ENCODE measurements around the gene PTPN20. TPM values are rescaled to one million over a fixed set of nuclear protein-coding genes. Genes with fewer than 3 reads are reported as not detected.

The PTPN20 gene
- total and polyA plus RNA-seq, 2 of the 4 experiments (the other 2 are of a cell fraction): 0.14 TPM; not detected in 1

GRCh38 chr10:47051741-47052238 is 140.6 kb downstream of the PTPN20 start:
- Histone ChIP-seq H3K23ac (ENCODE audit: low read depth, low read length) (no peak overlapping the region), H4K20me1 (ENCODE audit: insufficient read depth, low read length) (no peaks in the 10 kb centered on the region), H3K79me1 (ENCODE audit: low read depth in 1 of 2, low read length in 2 of 2) (no peaks in the 10 kb centered on the region), H3K4me3 (ENCODE audit: insufficient read depth, low read depth, low read length) (no peak overlapping the region), H3K4me1 (ENCODE audit: control insufficient read depth, insufficient read depth, low read length) (peaks cover 13% of the 10 kb centered on the region; the same call in 1 of the 2 replicates), H3K9ac (ENCODE audit: low read depth, low read length) (no peak overlapping the region), H3K14ac (replicated peaks; ENCODE audit: low read depth, low read length) (no peak overlapping the region), H2BK5ac (ENCODE audit: low read depth, low read length, poor library complexity, severe bottlenecking) (no peak overlapping the region), H2BK15ac (ENCODE audit: low read depth, low read length) (no peak overlapping the region), H3K18ac (ENCODE audit: low read depth, low read length) (no peak overlapping the region), H3K36me3 (ENCODE audit: control insufficient read depth, insufficient read depth, low read length) (no peaks in the 10 kb centered on the region), H3K27me3 (ENCODE audit: control insufficient read depth, insufficient read depth, low read length) (no peaks in the 10 kb centered on the region; the same call in 1 of the 2 replicates), H4K5ac (ENCODE audit: low read depth, low read length) (no peak overlapping the region), H3K9me3 (ENCODE audit: control insufficient read depth, insufficient read depth, low read length) (no peaks in the 10 kb centered on the region), H4K91ac (ENCODE audit: insufficient read depth, low read depth, low read length) (no peak overlapping the region), H2BK20ac (ENCODE audit: low read depth, low read length) (no peak overlapping the region), H3K9me1 (ENCODE audit: insufficient read depth, low read length) (no peaks in the 10 kb centered on the region), H3K56ac (ENCODE audit: extremely low read depth, insufficient read depth, low read length) (no peak overlapping the region), H2AK5ac (ENCODE audit: low read depth, low read length) (no peak overlapping the region), H4K8ac (ENCODE audit: low read depth in 2 of 2, low read length in 2 of 2) (no peak overlapping the region), H3K27ac (ENCODE audit: insufficient read depth, low read length) (no peak overlapping the region), H3K4ac (ENCODE audit: low read depth, low read length) (no peak overlapping the region), H2AFZ (replicated peaks; ENCODE audit: low read length, poor library complexity) (no peak overlapping the region), H2BK120ac (ENCODE audit: low read depth, low read length) (no peak overlapping the region), H2AK9ac (replicated peaks; ENCODE audit: low read depth, low read length, poor library complexity) (no peak overlapping the region), H3K4me2 (ENCODE audit: low read depth, low read length) (no peak overlapping the region)
- ATAC-seq (ENCODE audit: low read depth) (no peak), DNase-seq (no peak)
- TF ChIP-seq MAFK (IDR thresholded peaks at IDR 0.05; ENCODE audit: low read depth, low read length): no peak
- no peak for TF ChIP-seq BHLHE40 (IDR thresholded peaks at IDR 0.05; ENCODE audit: low read depth, low read length)
- TF ChIP-seq MXI1 (IDR thresholded peaks at IDR 0.05; ENCODE audit: borderline replicate concordance, low read depth, low read length): no peak
- no TSS peak for BruUV-seq (replicated peaks)
- POLR2A ChIA-PET (ENCODE audit: unreplicated experiment): no interaction called here
- 88% methylated on average over 2 of the region's 5 CpGs; no CpG with 5 or more reads in 1 of the 2 experiments for WGBS, 2 experiments (ENCODE audit: extremely low coverage in 2 of 2, insufficient read length in 1 of 2)
- dilution Hi-C loops (cut with HindIII; ENCODE audit: low sequenced_read_pairs, unreplicated experiment): no loop called here
- intact Hi-C loops (cut with micrococcal nuclease): loop anchor here (5.0 kb wide), 1 partner anchor 56 kb away; no protein-coding TSS in a partner anchor
- CTCF ChIA-PET: interaction anchor here (1.2 kb wide), 1 partner anchor 260 kb away, joined by 3 read pairs; no protein-coding TSS in a partner anchor
- in situ Hi-C loops (cut with MboI; ENCODE audit: low sequenced_read_pairs): no loop called here

Measured in IMR-90 (cell line).